ENCODE data around the gene FHAD1.

DNA sequence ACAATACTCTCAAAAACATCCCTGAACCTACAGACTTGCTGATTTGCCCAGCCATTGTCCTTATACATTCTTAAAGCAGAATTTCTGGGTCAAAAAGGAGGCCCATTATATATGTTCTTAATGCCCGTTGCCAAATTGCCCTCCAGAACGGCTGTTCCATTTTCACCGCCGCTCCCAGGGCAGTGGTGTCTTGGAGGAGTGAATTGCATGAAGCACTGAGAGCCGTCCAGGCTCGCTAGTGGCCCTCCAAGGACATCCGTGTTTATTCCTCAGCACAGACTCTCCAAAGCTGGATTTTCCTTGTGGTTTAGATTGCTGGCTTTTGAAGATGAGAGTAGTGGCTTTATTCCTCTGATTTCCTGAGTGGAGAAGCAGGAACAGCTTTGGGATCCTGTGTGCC lies 68.8 kb downstream of the FHAD1 start:
- TF ChIP-seq, protein P1, sequence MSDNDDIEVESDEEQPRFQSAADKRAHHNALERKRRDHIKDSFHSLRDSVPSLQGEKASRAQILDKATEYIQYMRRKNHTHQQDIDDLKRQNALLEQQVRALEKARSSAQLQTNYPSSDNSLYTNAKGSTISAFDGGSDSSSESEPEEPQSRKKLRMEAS (IDR thresholded peaks at IDR 0.05), result no peak
- TF ChIP-seq, protein P2, sequence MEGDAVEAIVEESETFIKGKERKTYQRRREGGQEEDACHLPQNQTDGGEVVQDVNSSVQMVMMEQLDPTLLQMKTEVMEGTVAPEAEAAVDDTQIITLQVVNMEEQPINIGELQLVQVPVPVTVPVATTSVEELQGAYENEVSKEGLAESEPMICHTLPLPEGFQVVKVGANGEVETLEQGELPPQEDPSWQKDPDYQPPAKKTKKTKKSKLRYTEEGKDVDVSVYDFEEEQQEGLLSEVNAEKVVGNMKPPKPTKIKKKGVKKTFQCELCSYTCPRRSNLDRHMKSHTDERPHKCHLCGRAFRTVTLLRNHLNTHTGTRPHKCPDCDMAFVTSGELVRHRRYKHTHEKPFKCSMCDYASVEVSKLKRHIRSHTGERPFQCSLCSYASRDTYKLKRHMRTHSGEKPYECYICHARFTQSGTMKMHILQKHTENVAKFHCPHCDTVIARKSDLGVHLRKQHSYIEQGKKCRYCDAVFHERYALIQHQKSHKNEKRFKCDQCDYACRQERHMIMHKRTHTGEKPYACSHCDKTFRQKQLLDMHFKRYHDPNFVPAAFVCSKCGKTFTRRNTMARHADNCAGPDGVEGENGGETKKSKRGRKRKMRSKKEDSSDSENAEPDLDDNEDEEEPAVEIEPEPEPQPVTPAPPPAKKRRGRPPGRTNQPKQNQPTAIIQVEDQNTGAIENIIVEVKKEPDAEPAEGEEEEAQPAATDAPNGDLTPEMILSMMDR (IDR thresholded peaks at IDR 0.05 in 2 of 3, conservative IDR thresholded peaks at IDR 0.05 in 1 of 3; ENCODE audit: borderline replicate concordance in 1 of 3, insufficient read depth in 1 of 3, low read depth in 2 of 3, low read length in 2 of 3), result no peak

Measured in HCT116 (cell line).